HUES6 (cell line): Measurements from ENCODE around the gene PACS2.

Experiments used
- H3K27ac ChIP-seq: 2 replicates; pipeline ENCODE4 v1.7.0; 2013; ENCODE audit warnings: low read depth, mild to moderate bottlenecking, low read length, inconsistent platforms
- H3K27me3 ChIP-seq: 2 replicates; pipeline ENCODE4 v1.6.1; 2013; ENCODE audit warnings: low read length; ENCODE audit not compliant: control insufficient read depth, insufficient read depth
- H3K36me3 ChIP-seq: 2 replicates; pipeline ENCODE4 v1.6.1; 2013; ENCODE audit warnings: low read length; ENCODE audit not compliant: control insufficient read depth, insufficient read depth
- H3K4me1 ChIP-seq: 2 replicates; pipeline ENCODE4 v1.6.1; 2013; ENCODE audit warnings: low read length; ENCODE audit not compliant: control insufficient read depth, insufficient read depth
- H3K4me3 ChIP-seq: 2 replicates; pipeline ENCODE4 v1.5.1; 2013; ENCODE audit warnings: low read depth, low read length
- H3K9ac ChIP-seq: one replicate; pipeline ENCODE4 v1.6.1; 2013; ENCODE audit warnings: mild to moderate bottlenecking, low read length
- H3K9me3 ChIP-seq: 2 replicates; pipeline ENCODE4 v1.6.1; 2013; ENCODE audit warnings: low read depth, low read length; ENCODE audit not compliant: control insufficient read depth, insufficient read depth

The PACS2 gene

GRCh38 chr14:105316577-105316941, 2.0 kb downstream of the PACS2 start:
- H3K4me1 ChIP-seq = peaks cover 26% of the 10 kb centered on the region
- H3K36me3 ChIP-seq = no peaks in the 10 kb centered on the region
- 0 out of 2 replicates have a peak, but pooled peaks cover 2% of the 10 kb centered on the region for H3K9me3 ChIP-seq
- peaks cover 13% of the 10 kb centered on the region; the same call in 1 of the 2 replicates for H3K27me3 ChIP-seq
- H3K4me3 ChIP-seq = no peak overlapping the region
- no peak overlapping the region for H3K9ac ChIP-seq
- no peak overlapping the region for H3K27ac ChIP-seq

- peaks cover 13% of the 10 kb centered on the region; the same call in 1 of the 2 replicates for H3K27me3 ChIP-seq
- H3K27ac ChIP-seq = no peak overlapping the region
- H3K9me3 ChIP-seq = 0 out of 2 replicates have a peak, but pooled peaks cover 2% of the 10 kb centered on the region
- no peaks in the 10 kb centered on the region for H3K36me3 ChIP-seq
- H3K4me1 ChIP-seq = peaks cover 21% of the 10 kb centered on the region
- no peak overlapping the region for H3K4me3 ChIP-seq
- no peak overlapping the region for H3K9ac ChIP-seq
These were observed 2.5 kb downstream of the PACS2 start for GRCh38 chr14:105316968-105317510.

GRCh38 chr14:105317546-105317945, 3.0 kb downstream of the PACS2 start:
- Histone ChIP-seq H3K36me3 (no peaks in the 10 kb centered on the region), H3K4me1 (peaks cover 17% of the 10 kb centered on the region), H3K9ac (no peak overlapping the region), H3K9me3 (0 out of 2 replicates have a peak, but pooled peaks cover 2% of the 10 kb centered on the region), H3K4me3 (no peak overlapping the region), H3K27me3 (peaks cover 13% of the 10 kb centered on the region; the same call in 1 of the 2 replicates), H3K27ac (no peak overlapping the region)

- Histone ChIP-seq H3K27ac (no peak overlapping the region), H3K4me1 (peaks cover 50% of the 10 kb centered on the region), H3K36me3 (no peaks in the 10 kb centered on the region), H3K9me3 (0 out of 2 replicates have a peak, but pooled peaks cover 2% of the 10 kb centered on the region), H3K4me3 (no peak overlapping the region), H3K27me3 (no peaks in the 10 kb centered on the region), H3K9ac (no peak overlapping the region)
These were observed 8.4 kb downstream of the PACS2 start for GRCh38 chr14:105322791-105323556.

- H3K9ac ChIP-seq = no peak overlapping the region
- H3K27me3 ChIP-seq = no peaks in the 10 kb centered on the region
- 0 out of 2 replicates have a peak, but pooled peaks cover 2% of the 10 kb centered on the region for H3K9me3 ChIP-seq
- H3K36me3 ChIP-seq = no peaks in the 10 kb centered on the region
- no peak overlapping the region for H3K27ac ChIP-seq
- peaks cover 57% of the 10 kb centered on the region for H3K4me1 ChIP-seq
- H3K4me3 ChIP-seq = no peak overlapping the region
These were observed 9.1 kb downstream of the PACS2 start for GRCh38 chr14:105323663-105324062.

GRCh38 chr14:105324080-105324778, 9.7 kb downstream of the PACS2 start:
- H3K9ac ChIP-seq = no peak overlapping the region
- H3K4me1 ChIP-seq = peaks cover 60% of the 10 kb centered on the region
- H3K9me3 ChIP-seq = 0 out of 2 replicates have a peak, but pooled peaks cover 2% of the 10 kb centered on the region
- H3K27me3 ChIP-seq = no peaks in the 10 kb centered on the region
- no peaks in the 10 kb centered on the region for H3K36me3 ChIP-seq
- no peak overlapping the region for H3K4me3 ChIP-seq
- no peak overlapping the region; the same call in 1 of the 2 replicates for H3K27ac ChIP-seq

GRCh38 chr14:105324871-105325270, 10.3 kb downstream of the PACS2 start:
- H3K4me1 ChIP-seq = peaks cover 60% of the 10 kb centered on the region
- no peak overlapping the region for H3K4me3 ChIP-seq
- no peaks in the 10 kb centered on the region for H3K9me3 ChIP-seq
- H3K27me3 ChIP-seq = no peaks in the 10 kb centered on the region
- no peak overlapping the region; the same call in 1 of the 2 replicates for H3K27ac ChIP-seq
- H3K9ac ChIP-seq = no peak overlapping the region
- H3K36me3 ChIP-seq = no peaks in the 10 kb centered on the region

GRCh38 chr14:105325303-105325702, 10.8 kb downstream of the PACS2 start:
- Histone ChIP-seq H3K27me3 (no peaks in the 10 kb centered on the region), H3K4me3 (no peak overlapping the region), H3K9ac (no peak overlapping the region), H3K27ac (no peak overlapping the region), H3K9me3 (no peaks in the 10 kb centered on the region), H3K36me3 (no peaks in the 10 kb centered on the region), H3K4me1 (peaks cover 63% of the 10 kb centered on the region)

GRCh38 chr14:105325716-105326567, 11.4 kb downstream of the PACS2 start:
- Histone ChIP-seq H3K27me3 (no peaks in the 10 kb centered on the region), H3K4me1 (peaks cover 68% of the 10 kb centered on the region), H3K4me3 (no peak overlapping the region), H3K36me3 (no peaks in the 10 kb centered on the region), H3K9me3 (no peaks in the 10 kb centered on the region), H3K27ac (no peak overlapping the region), H3K9ac (peak overlapping the region; percentile 3)

- no peaks in the 10 kb centered on the region for H3K36me3 ChIP-seq
- no peaks in the 10 kb centered on the region for H3K27me3 ChIP-seq
- H3K27ac ChIP-seq = no peak overlapping the region
- H3K9me3 ChIP-seq = 0 out of 2 replicates have a peak, but pooled peaks cover 2% of the 10 kb centered on the region
- H3K4me3 ChIP-seq = no peak overlapping the region; the same call in 1 of the 2 replicates
- H3K9ac ChIP-seq = no peak overlapping the region
- peaks cover 68% of the 10 kb centered on the region for H3K4me1 ChIP-seq
These were observed 12.0 kb downstream of the PACS2 start for GRCh38 chr14:105326568-105326867.
